Peyer's patch (tissue), 4 donors: ENCODE measurements around the gene SEBOX.

ENCODE experiments used
- CTCF ChIP-seq, 6 experiments: fragments of 450-650 bp in 4 of 6; fragments of 200-600 bp in 2 of 6; sonication (generic) in 1 of 6; IDR thresholded peaks; one replicate each; pipeline ENCODE4 v1.5.1; 2017 to 2019; ENCODE audit warnings: antibody characterized with exemption in 6 of 6, mild to moderate bottlenecking in 3 of 6, moderate library complexity in 1 of 6
- POLR2A ChIP-seq, 2 donors: fragments of 450-650 bp; IDR thresholded peaks; one replicate each; pipeline ENCODE4 v1.5.1; 2017; ENCODE audit warnings: antibody characterized with exemption in 2 of 2, mild to moderate bottlenecking in 2 of 2, moderate library complexity in 2 of 2

GRCh38 chr17:28370035-28370743 lies 5.2 kb upstream of the SEBOX start, which contains the start of gene VTN:
- TF ChIP-seq CTCF (IDR thresholded peaks at IDR 0.05) (no peak), POLR2A (IDR thresholded peaks at IDR 0.05) (no peak)
